Motor neuron (in vitro differentiated cells): ENCODE data around the gene IFT81. TPM values are rescaled to one million over a fixed set of nuclear protein-coding genes. Genes with fewer than 3 reads are reported as not detected.

ENCODE experiments used
- ATAC-seq, 8 experiments: fragments of 200-7000 bp; cut with Tn5 transposase; replicated peaks in 6 of 8; 2 replicates each; pipeline ENCODE4 v1.8.0; 2021; ENCODE audit warnings: mild to moderate bottlenecking in 8 of 8, moderate library complexity in 8 of 8
- H3K27ac ChIP-seq, 2 donors: fragments of 250-450 bp; sonication (Bioruptor Pico); 2 replicates each; pipeline ENCODE4 v1.9.0; 2021; ENCODE audit warnings: antibody characterized with exemption in 2 of 2, mild to moderate bottlenecking in 2 of 2, moderate library complexity in 1 of 2
- H3K4me1 ChIP-seq, 2 donors: fragments of 250-450 bp; sonication (Bioruptor Pico); replicated peaks in 1 of 2; 2 replicates each; pipeline ENCODE4 v1.6.1; 2021; ENCODE audit warnings: antibody characterized with exemption in 2 of 2, mild to moderate bottlenecking in 2 of 2, moderate library complexity in 1 of 2
- H3K4me3 ChIP-seq, 5 donors: fragments of 250-450 bp; sonication (Bioruptor Pico); 2 replicates each; pipeline ENCODE4 v1.9.0; 2021; ENCODE audit warnings: antibody characterized with exemption in 5 of 5, mild to moderate bottlenecking in 5 of 5, moderate library complexity in 4 of 5
- WGBS, 10 experiments: fragments of 450-650 bp; shearing (Covaris generic); methylation state at CpG; one replicate each; pipeline ENCODE4 v1.0.0; 2022; 5-methylcytosine and 5-hydroxymethylcytosine counted together
- in situ Hi-C, 9 experiments: fragments of 400-800 bp; cut with MboI; loops; one replicate each; pipeline ENCODE4 v1.15.0; 2021; ENCODE audit warnings: low sequenced_read_pairs in 9 of 9, low pct_unique_long_range_greater_than_20kb in 2 of 9; ENCODE audit not compliant: unreplicated experiment in 9 of 9
- total RNA-seq, 8 experiments: library from RNA; unstranded; fragments of 300-600 nt; gene quantifications; 2 replicates each; pipeline versions ENCODE4 v1.2.3 to v1.2.4, GENCODE V29; 2022

Gene IFT81
- total RNA-seq, 8 experiments from 2014 or later, result 5.3 to 51.5 (median 33.7) TPM

- in situ Hi-C loops, result no loop called here
- WGBS, 10 experiments, result 78 to 100% (median 91%) methylated on average over 1 to 3 of the region's 3 CpGs; no CpG with 5 or more reads in 2 of the 10 experiments
- H3K4me3 ChIP-seq, result no peak overlapping the region
- no peak for ATAC-seq
- H3K4me1 ChIP-seq, result no peaks in the 10 kb centered on the region
- no peak overlapping the region for H3K27ac ChIP-seq
Measured at GRCh38 chr12:110137786-110138185, 13.6 kb downstream of the IFT81 start.

DNA sequence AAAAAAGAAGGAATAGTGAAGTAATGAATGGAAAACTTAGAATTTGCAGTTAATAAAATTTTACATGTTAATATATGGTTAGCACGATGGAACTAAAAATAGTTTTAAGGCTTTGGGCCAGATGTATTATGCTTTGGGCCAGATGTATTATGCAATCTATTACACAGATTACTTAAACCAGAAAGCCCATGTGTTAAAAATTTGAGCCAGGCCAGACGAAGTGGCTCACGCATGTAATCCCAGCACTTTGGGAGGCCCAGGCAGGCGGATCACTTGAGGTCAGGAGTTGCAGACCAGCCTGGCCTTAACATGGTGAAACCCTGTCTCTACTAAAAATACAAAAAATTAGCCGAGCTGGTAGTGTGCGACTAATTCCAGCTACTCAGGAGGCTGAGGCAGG is 17.2 kb downstream of the IFT81 start:
- ATAC-seq, result peak in 3 of 8 experiments; percentile 79 to 96 (median 94)
- 0 to 100% (median 96%) methylated on average over 1 to 6 of the region's 6 CpGs; no CpG with 5 or more reads in 1 of the 10 experiments for WGBS, 10 experiments
- in situ Hi-C loops, result no loop called here
- H3K27ac ChIP-seq, result no peak overlapping the region
- no peaks in the 10 kb centered on the region for H3K4me1 ChIP-seq
- no peak overlapping the region for H3K4me3 ChIP-seq

GRCh38 chr12:110146986-110147385 is 22.8 kb downstream of the IFT81 start:
- ATAC-seq, result no peak
- WGBS, 10 experiments, result 83 to 100% (median 96%) methylated on average over 1 to 2 of the region's 2 CpGs; no CpG with 5 or more reads in 1 of the 10 experiments
- H3K27ac ChIP-seq, result no peak overlapping the region
- H3K4me3 ChIP-seq, result no peak overlapping the region
- in situ Hi-C loops, result no loop called here
- H3K4me1 ChIP-seq, result no peaks in the 10 kb centered on the region

GRCh38 chr12:110149086-110149660 is 25.0 kb downstream of the IFT81 start:
- no peak overlapping the region for H3K27ac ChIP-seq
- no peaks in the 10 kb centered on the region for H3K4me1 ChIP-seq
- in situ Hi-C loops, result no loop called here
- WGBS, 10 experiments, result 80 to 100% (median 95%) methylated on average over 1 to 8 of the region's 10 CpGs
- no peak overlapping the region for H3K4me3 ChIP-seq
- no peak for ATAC-seq

GRCh38 chr12:110156766-110157165 is 32.6 kb downstream of the IFT81 start:
- in situ Hi-C loops, result no loop called here
- WGBS, 10 experiments, result 57 to 100% (median 100%) methylated on average over 1 to 2 of the region's 2 CpGs; no CpG with 5 or more reads in 4 of the 10 experiments
- H3K4me1 ChIP-seq, result no peaks in the 10 kb centered on the region
- no peak overlapping the region for H3K27ac ChIP-seq
- no peak for ATAC-seq
- H3K4me3 ChIP-seq, result no peak overlapping the region

- Histone ChIP-seq H3K27ac (no peak overlapping the region), H3K4me3 (no peak overlapping the region), H3K4me1 (no peaks in the 10 kb centered on the region)
- ATAC-seq, result no peak
- in situ Hi-C loops, result no loop called here
Measured at GRCh38 chr12:110157539-110157938, 33.4 kb downstream of the IFT81 start.

DNA sequence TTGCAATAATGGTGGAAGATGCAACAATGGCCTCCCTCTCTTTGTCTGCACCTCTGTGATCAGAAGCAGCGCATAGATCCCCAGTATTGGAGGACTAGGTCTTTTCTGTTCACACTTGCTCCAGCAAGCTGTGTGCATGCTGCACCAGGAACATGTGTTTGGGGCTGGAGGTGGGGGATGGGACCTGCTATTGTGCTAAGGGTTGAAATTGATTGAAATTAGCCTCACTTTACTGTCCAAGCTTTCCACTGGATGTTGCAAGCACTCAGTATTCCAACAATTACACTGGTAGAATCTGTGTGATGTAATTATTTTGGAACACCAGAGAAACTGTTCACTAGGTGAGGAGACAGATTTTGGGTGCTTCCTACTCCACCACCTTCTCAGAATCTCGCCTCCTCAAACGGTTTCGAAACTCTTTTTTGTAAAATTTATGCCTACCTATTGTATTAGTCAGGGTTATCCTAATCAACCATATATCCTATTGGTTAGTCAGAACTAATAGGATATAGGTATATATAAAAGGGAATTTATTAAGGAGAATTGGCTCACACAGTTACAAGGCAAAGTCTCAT is 35.6 kb downstream of the IFT81 start:
- Histone ChIP-seq H3K4me1 (no peaks in the 10 kb centered on the region), H3K27ac (no peak overlapping the region), H3K4me3 (no peak overlapping the region)
- in situ Hi-C loops, result no loop called here
- no peak for ATAC-seq
- WGBS, 10 experiments, result 72 to 100% (median 94%) methylated on average over 2 to 3 of the region's 4 CpGs; no CpG with 5 or more reads in 5 of the 10 experiments

GRCh38 chr12:110165540-110166159 is 41.5 kb downstream of the IFT81 start:
- 0 to 95% (median 79%) methylated on average over 1 to 4 of the region's 4 CpGs; no CpG with 5 or more reads in 2 of the 10 experiments for WGBS, 10 experiments
- H3K4me1 ChIP-seq, result peaks cover 0 to 2% of the 10 kb centered on the region in 2 donors
- no peak overlapping the region for H3K27ac ChIP-seq
- ATAC-seq, result no peak
- in situ Hi-C loops, result no loop called here
- no peak overlapping the region for H3K4me3 ChIP-seq

DNA sequence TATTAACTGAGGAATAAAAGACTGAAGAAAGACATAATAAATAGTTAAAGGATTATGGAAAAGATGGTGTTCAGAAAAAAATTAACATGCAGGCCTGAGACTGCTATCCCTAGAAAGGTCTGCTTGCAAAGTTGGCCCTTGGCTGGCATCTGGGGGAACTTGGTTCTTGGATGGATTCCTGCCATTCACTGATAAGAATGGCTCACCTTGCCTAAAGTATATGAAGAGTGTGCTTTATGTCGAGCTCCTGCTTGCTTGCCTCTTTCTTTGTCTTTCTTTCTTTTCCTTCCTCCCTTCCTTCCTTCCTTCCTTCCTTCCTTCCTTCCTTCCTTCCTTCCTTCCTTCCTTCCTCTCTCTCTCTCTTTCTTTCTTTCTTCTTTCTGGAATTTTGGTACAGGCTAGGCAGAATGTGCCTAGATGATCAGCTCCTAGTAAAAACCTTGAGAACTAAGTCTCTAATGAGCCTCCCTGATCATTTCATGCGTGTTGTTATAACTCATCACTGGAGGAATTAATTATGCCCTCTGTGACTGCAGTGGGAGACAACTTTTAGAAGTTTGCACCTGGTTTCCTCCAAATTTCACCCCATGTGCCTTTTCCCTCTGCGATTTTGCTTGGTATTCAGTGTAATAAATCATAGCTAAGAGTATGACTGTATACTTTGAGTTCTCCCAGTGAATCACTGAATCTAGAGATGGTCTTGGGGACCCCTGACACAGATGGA is 44.7 kb downstream of the IFT81 start:
- in situ Hi-C loops, result no loop called here
- peaks cover 5 to 6% of the 10 kb centered on the region in 2 donors for H3K4me1 ChIP-seq
- 80 to 100% (median 100%) methylated on average over 1 to 2 of the region's 3 CpGs; no CpG with 5 or more reads in 4 of the 10 experiments for WGBS, 10 experiments
- H3K4me3 ChIP-seq, result no peak overlapping the region
- no peak for ATAC-seq
- no peak overlapping the region for H3K27ac ChIP-seq

DNA sequence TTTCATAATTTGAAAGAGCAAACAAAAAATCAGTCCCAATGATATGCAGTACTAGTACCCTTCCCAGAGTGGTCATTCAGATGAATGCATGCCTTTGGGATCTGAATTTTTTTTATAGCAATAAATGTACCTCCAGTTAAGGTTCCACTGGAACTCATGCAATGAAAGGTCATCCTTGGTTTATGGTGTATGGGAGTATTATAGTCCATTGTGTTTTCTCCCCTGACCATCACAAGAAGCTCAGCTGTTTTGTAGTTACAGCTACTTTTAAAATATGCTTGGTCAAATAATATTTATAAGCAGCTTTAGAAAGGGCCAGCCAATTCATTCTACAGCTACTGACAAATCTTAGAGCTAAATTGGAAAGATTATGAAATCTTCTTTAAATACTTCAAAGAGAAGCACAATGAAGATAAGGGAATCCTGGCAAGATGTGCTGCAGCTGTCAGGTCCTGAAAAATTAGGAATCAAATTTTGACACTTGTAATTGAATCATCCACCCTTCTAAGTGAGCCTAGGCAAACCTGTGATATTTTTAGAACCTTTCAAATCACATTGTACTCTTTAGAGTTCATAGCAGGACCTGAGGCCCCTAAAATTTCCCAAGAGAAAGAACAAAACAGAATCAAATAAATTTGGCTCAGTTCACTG is 46.5 kb downstream of the IFT81 start:
- Histone ChIP-seq H3K4me3 (no peak overlapping the region), H3K27ac (no peak overlapping the region), H3K4me1 (peaks cover 5 to 6% of the 10 kb centered on the region in 2 donors)
- in situ Hi-C loops, result no loop called here
- ATAC-seq, result no peak

DNA sequence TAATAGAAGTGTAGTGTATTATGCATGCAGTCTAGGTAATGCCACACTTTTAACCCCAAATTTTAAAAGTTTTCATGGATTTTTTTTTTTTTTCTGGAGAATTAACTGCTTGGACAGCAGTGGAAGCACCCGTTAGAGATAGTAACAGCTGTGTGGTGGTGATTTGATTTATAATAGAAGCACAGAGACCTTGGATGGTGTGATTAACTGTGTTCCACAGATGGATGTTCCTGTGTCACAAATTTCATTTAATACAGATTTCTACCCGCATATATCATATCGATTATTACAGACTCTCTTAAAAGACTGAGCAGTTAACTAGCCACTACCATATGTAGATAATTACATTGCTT is 47.0 kb downstream of the IFT81 start:
- WGBS, 10 experiments, result 51 to 90% (median 65%) methylated on average over 1 to 3 of the region's 3 CpGs; no CpG with 5 or more reads in 3 of the 10 experiments
- Histone ChIP-seq H3K27ac (no peak overlapping the region), H3K4me1 (peaks cover 5 to 6% of the 10 kb centered on the region in 2 donors), H3K4me3 (no peak overlapping the region)
- in situ Hi-C loops, result no loop called here
- no peak for ATAC-seq

DNA sequence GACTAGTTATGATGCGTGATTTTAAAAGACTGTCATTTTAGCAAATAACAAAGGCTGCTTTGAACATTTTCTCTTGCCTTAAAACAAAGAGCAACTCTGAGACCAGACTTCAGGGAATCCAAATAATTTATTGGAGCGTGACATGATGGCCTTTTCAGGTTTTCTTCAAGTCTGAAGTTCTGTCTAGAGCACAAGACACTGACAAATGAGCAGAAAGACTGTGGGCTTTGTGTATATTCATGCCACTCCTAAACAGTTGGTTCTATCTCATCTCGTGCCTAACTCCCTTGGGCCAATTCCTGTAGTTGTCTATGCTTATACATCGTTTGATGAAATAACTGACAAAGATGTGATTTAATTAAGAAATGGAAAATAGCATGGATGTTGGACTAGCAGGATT is 47.5 kb downstream of the IFT81 start:
- no peak overlapping the region for H3K27ac ChIP-seq
- ATAC-seq, result peak in 3 of 8 experiments; percentile 39 to 46 (median 44)
- 48 to 80% (median 61%) methylated on average over 1 to 4 of the region's 4 CpGs for WGBS, 10 experiments
- H3K4me1 ChIP-seq, result peaks cover 5 to 6% of the 10 kb centered on the region in 2 donors
- in situ Hi-C loops, result no loop called here
- no peak overlapping the region for H3K4me3 ChIP-seq
